Lower leg skin (tissue), 3 donors: ENCODE results near the gene MILR1.

Experiments
- POLR2A ChIP-seq, 2 donors: fragments of 450-650 bp; IDR thresholded peaks; one replicate each; pipeline ENCODE4 v1.6.1; 2016 to 2017; ENCODE audit warnings: antibody characterized with exemption in 2 of 2, mild to moderate bottlenecking in 1 of 2, moderate library complexity in 1 of 2
- TF ChIP-seq, protein P1 (sequence below), 3 donors: fragments of 450-650 bp; IDR thresholded peaks; one replicate each; pipeline ENCODE4 v1.5.1; 2016; ENCODE audit warnings: antibody characterized with exemption in 3 of 3, mild to moderate bottlenecking in 3 of 3, moderate library complexity in 2 of 3

GRCh38 chr17:64477849-64478248 is 28.9 kb downstream of the MILR1 start:
- TF ChIP-seq, protein P1, sequence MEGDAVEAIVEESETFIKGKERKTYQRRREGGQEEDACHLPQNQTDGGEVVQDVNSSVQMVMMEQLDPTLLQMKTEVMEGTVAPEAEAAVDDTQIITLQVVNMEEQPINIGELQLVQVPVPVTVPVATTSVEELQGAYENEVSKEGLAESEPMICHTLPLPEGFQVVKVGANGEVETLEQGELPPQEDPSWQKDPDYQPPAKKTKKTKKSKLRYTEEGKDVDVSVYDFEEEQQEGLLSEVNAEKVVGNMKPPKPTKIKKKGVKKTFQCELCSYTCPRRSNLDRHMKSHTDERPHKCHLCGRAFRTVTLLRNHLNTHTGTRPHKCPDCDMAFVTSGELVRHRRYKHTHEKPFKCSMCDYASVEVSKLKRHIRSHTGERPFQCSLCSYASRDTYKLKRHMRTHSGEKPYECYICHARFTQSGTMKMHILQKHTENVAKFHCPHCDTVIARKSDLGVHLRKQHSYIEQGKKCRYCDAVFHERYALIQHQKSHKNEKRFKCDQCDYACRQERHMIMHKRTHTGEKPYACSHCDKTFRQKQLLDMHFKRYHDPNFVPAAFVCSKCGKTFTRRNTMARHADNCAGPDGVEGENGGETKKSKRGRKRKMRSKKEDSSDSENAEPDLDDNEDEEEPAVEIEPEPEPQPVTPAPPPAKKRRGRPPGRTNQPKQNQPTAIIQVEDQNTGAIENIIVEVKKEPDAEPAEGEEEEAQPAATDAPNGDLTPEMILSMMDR (IDR thresholded peaks at IDR 0.05), result no peak
- no peak for TF ChIP-seq POLR2A (IDR thresholded peaks at IDR 0.05)
